Activated naive CD8-positive, alpha-beta T cell (primary cell): ENCODE data around the gene MRPS12.

Source experiments
- H3K27ac Mint-ChIP-seq: one replicate; pipeline ENCODE4 v1.8.0; 2021; ENCODE audit warnings: mixed read lengths
- H3K27me3 Mint-ChIP-seq: one replicate; pipeline ENCODE4 v1.8.0; 2021; ENCODE audit warnings: mixed read lengths
- H3K36me3 Mint-ChIP-seq: one replicate; pipeline ENCODE4 v1.8.0; 2021; ENCODE audit warnings: mixed read lengths
- H3K4me1 Mint-ChIP-seq: one replicate; pipeline ENCODE4 v1.8.0; 2021; ENCODE audit warnings: low read depth, mixed read lengths
- H3K4me3 Mint-ChIP-seq: one replicate; pipeline ENCODE4 v1.8.0; 2021; ENCODE audit warnings: mild to moderate bottlenecking, mixed read lengths
- H3K9me3 Mint-ChIP-seq: one replicate; pipeline ENCODE4 v1.8.0; 2021; ENCODE audit warnings: low read depth, mixed read lengths

The MRPS12 gene

DNA sequence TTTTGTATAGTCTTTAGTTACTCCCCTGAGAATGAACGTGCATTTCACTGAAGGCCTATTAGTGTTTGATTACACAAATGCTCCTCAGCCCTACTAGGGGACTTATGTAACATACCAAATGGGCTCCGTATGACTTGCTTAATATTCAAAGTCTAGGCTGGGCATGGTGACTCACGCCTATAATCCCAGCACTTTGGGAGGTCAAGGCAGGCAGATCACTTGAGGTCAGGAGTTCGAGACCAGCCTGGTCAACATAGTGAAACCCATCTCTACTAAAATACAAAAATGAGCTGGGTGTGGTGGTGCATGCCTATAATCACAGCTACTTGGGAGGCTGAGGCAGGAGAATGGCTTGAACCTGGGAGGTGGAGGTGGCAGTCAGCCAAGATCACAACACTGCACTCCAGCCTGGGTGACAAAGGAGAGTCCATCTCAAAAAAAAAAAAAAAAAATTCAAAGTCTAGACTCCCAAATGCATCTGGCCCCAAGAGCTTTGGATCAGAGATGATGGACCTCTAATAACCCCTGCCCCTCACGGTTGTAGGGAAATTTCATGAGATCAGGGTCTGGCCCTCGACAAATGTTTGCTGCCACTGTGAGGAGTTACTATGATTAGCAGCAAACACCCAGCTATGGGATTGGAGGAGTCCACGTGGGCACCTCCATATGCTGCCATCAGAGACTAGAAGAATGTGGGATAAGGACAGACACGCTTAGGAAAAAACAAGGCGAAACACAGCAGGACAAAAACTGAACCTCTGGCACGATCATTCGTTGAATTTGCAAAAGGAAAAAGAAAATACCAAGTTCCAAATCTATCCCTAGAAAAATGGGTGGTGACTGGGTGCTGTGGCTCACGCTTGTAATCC lies 40.2 kb downstream of the MRPS12 start:
- Mint-ChIP-seq H3K27ac (no peak overlapping the region), H3K36me3 (no peaks in the 10 kb centered on the region), H3K4me3 (no peak overlapping the region), H3K9me3 (no peaks in the 10 kb centered on the region), H3K27me3 (peaks cover 9% of the 10 kb centered on the region), H3K4me1 (peaks cover 9% of the 10 kb centered on the region)

DNA sequence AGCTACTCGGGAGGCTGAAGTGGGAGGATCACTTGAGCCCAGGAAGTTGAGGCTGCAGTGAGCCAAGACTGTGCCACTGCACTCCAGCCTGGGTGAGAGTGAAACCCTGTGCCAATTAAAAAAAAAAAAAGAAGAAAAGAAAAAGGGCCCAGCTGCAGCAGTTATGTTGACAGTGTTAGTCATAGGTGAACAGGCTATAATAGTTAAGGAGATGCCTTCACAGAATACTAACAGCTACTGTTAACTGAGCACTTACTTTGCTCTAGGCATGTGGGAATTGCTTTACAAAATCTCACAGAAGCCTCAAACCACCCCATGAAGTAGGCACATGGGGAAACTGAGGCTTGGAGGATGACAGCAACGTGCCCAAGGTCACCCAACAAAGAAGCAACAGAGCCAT lies 40.9 kb downstream of the MRPS12 start:
- no peaks in the 10 kb centered on the region for H3K9me3 Mint-ChIP-seq
- no peak overlapping the region for H3K4me3 Mint-ChIP-seq

DNA sequence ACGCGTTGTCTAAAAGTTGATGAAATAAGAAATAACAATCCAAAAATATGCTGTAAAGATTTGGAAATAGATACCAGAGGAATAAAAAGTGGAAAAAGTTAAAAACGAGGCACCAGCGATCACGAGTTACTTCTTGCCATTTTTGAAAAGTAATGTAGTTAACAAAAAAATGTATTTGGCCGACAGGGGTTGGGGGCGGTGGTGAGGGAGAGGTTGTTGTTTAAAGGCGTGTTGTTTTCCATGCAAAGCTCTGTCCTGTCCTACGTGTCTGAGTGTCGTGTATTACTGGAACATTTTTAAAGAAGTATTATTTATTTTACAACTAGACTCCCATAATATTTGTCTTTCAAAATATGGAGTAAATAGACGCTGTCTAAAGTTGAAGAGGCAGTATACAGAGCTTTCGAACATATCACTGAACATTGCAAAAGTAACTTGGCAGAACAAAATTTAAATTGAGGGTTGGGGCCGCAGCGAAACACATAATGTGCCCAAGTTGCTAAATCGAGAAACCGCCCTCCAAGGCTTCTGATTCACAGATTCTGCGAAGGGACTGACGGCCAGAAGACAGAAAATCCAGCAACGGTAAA lies 44.0 kb downstream of the MRPS12 start:
- H3K4me3 Mint-ChIP-seq = peak overlapping the region; percentile 67
- no peak overlapping the region for H3K27ac Mint-ChIP-seq
- no peaks in the 10 kb centered on the region for H3K36me3 Mint-ChIP-seq
- H3K27me3 Mint-ChIP-seq = peaks cover 21% of the 10 kb centered on the region
- no peaks in the 10 kb centered on the region for H3K9me3 Mint-ChIP-seq
- peaks cover 16% of the 10 kb centered on the region for H3K4me1 Mint-ChIP-seq

More for the DNA sequence above, 40.9 kb downstream of the MRPS12 start:
- H3K36me3 Mint-ChIP-seq = no peaks in the 10 kb centered on the region
- peaks cover 16% of the 10 kb centered on the region for H3K4me1 Mint-ChIP-seq
- peaks cover 16% of the 10 kb centered on the region for H3K27me3 Mint-ChIP-seq
- no peak overlapping the region for H3K27ac Mint-ChIP-seq

DNA sequence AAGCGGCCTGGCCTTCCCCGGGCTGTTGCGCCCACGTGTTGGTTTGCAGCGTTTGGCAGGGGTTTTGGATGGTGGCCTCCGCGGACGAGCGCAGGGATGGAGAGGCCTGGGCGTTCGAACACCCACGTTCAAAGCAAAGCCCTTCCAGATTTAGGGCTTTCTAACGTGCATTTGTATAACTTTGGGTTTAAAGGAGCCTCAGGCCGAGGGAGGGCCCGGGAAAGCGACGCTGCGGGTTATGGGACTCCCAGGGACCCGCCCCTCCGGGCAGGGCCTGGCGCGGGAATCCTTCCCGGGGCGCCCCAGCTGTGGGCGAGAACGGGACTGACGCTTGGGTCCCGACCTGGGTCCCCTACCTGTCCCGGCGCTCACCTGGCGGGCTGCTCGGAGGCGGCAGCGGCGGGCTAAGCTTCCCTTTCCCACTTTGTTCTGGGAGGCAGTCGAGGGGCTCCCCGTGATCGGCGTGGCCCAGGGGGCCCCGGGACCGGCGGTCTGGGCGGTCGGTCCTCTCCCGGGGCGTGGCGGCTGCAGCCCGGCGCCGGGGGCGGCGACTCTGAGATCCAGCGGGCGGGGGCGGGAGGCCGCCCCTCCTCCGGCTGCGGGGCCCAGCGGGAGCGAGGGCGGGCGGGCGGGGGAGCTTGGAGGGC lies 44.6 kb downstream of the MRPS12 start, which contains the start of gene FBXO17:
FBXO17 (minus strand) TSS at position 529 of the 647 bp plus-strand sequence. CDS start 25,423 bp downstream, outside the sequence.
- Mint-ChIP-seq H3K4me1 (peaks cover 16% of the 10 kb centered on the region), H3K27me3 (peaks cover 21% of the 10 kb centered on the region), H3K4me3 (peak within 1 kb of the TSS; percentile 67), H3K36me3 (no peaks in the 10 kb centered on the region), H3K27ac (no peak within 1 kb of the TSS), H3K9me3 (no peaks in the 10 kb centered on the region)

DNA sequence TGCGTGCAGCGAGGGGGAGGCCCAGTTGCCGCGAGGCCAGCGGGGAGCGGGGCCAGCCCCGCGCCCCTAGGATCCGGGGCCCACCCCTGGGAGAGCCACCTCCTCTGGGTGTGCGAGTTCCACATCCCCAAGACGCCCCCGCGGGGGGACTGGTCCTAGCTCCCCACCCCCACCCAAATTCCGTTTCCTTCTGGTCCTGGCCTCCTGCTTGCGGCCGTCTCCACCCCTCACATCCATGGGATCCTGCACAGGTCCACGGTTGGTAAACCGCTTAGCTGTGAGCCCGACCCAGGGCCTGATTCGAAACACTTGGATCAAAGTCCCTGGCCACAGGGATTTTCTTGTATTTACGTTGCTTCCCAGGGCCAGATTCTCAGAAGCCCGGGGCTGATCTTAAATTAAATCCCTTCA lies 45.1 kb downstream of the MRPS12 start:
- H3K36me3 Mint-ChIP-seq = no peaks in the 10 kb centered on the region
- H3K27me3 Mint-ChIP-seq = peaks cover 23% of the 10 kb centered on the region
- no peak overlapping the region for H3K27ac Mint-ChIP-seq
- H3K4me1 Mint-ChIP-seq = peaks cover 16% of the 10 kb centered on the region
- no peaks in the 10 kb centered on the region for H3K9me3 Mint-ChIP-seq
- H3K4me3 Mint-ChIP-seq = peak overlapping the region; percentile 61

DNA sequence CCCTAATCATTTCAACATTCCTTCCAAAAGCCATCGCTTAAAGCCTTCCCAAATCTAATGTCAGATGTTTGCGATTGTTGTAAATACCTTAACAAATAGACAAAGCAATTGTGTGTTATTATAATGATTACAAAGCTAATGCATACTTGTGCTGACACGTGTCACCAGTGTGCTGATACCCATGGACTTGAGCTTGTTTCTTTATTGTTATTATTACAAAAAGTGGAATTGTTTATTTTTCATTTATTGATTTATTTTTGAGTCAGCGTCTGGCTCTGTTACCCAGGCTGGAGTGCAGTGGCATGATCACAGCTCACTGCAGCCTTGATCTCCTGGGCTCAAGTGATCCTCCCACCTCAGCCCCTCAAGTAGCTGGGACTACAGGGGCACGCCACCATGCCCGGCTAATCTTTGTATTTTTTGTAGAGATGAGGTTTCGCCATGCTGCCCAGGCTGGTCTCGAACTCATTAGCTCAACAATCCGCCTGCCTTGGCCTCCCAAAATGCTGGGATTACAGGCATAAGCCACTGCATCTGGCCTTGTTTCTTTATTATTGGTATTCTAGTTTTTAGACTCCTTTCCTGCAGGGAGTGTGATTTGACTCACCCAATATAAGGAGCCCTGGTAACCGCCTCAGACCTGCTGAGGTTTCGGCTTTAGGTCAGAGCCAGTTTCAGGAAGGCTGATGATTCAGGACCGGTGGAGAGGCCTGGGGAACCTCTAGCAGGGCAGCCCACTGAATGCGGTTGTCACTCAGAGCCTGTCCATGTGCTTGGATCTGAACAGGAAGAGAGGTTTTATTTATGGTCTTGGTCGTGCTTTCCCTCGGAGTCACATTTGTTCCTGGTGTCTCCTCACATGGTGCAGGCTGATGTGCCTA lies 46.9 kb downstream of the MRPS12 start:
- Mint-ChIP-seq H3K27ac (no peak overlapping the region), H3K27me3 (peaks cover 23% of the 10 kb centered on the region), H3K4me1 (peaks cover 16% of the 10 kb centered on the region), H3K9me3 (no peaks in the 10 kb centered on the region), H3K4me3 (no peak overlapping the region), H3K36me3 (no peaks in the 10 kb centered on the region)

DNA sequence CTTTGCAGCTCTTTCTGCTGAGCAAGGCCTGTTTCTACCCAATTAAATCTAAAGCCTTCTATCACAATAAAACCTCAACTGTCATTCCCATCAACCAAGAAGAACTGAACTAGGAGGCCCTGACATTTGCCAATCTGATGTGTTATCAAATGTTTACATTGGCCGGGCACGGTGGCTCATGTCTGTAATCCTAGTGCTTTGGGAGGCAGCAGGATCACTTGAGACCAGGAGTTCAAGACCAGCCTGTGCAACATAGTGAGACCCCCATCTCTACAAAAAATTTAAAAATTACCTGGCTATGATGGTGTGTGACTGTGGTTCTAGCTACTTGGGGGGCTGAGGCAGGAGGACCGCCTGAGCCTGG lies 47.6 kb downstream of the MRPS12 start:
- Mint-ChIP-seq H3K4me3 (no peak overlapping the region), H3K27me3 (peaks cover 23% of the 10 kb centered on the region), H3K27ac (no peak overlapping the region)

DNA sequence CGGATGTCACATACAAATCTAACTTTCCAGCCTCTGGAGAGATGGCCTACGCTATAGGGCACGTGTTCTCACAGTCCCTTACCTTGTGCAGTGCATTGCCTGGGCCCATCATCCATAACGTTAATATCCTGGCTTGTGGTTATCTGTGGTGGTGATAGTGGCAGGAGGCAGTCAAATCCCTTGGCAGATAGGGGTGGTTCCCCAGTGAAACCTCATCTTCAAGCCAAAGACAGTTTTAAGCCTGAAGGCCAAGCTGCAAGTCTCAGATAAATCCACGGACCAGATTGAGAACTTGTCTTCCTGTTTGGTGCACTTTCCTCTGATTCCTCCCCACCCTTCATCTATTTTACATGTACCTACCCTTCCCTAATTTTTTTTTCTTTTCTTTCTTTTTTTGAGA lies 49.1 kb downstream of the MRPS12 start:
- Mint-ChIP-seq H3K4me1 (peaks cover 12% of the 10 kb centered on the region), H3K27me3 (peaks cover 18% of the 10 kb centered on the region), H3K9me3 (no peaks in the 10 kb centered on the region), H3K27ac (no peak overlapping the region), H3K4me3 (no peak overlapping the region), H3K36me3 (no peaks in the 10 kb centered on the region)

More for the DNA sequence above, 47.6 kb downstream of the MRPS12 start:
- H3K36me3 Mint-ChIP-seq = no peaks in the 10 kb centered on the region
- H3K4me1 Mint-ChIP-seq = peaks cover 16% of the 10 kb centered on the region
- H3K9me3 Mint-ChIP-seq = no peaks in the 10 kb centered on the region

DNA sequence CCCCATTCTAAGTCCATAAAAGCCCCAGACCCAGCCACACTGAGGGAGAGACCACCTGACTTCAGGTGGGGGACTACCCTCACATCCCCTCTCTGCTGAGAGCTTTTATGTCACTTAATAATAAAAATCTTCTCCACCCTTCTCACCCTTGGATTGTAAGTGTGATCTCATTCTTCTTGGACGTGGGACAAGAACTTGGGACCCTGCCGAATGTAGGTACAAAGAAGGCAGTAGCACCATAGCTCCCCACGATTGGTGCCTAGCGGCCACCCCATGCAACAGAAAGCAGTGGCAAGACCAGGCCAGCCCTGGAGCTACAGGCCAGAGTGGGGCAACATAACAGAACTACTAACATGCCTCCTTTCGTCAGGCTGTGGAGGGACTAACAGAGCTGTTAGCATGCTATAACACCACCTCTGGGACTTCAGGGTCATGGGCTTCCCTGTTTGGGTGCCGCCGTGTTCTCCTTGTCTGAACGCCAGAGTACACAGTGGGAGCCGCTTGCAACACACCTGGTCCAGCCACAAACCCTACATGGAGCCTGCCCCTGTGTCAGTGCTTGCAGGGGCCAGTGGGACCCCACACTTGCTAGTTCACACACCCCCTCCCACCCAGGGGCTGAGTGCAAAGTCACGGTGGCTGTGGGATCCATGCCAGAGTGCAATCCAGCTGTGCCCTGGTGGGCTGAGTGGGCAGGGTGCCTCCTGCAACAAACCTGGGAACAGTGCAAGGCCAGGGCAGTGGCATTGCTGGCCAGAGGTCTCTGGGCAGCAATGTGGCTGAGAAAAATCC lies 50.0 kb downstream of the MRPS12 start:
- Mint-ChIP-seq H3K27ac (no peak overlapping the region), H3K27me3 (peaks cover 15% of the 10 kb centered on the region), H3K36me3 (no peaks in the 10 kb centered on the region), H3K4me3 (no peak overlapping the region), H3K9me3 (no peaks in the 10 kb centered on the region), H3K4me1 (peaks cover 8% of the 10 kb centered on the region)
